Thyroid gland (tissue), 4 donors: ENCODE data around the gene NFATC2.

Experiments used
- POLR2A ChIP-seq, 2 donors: fragments of 450-650 bp; IDR thresholded peaks; one replicate each; pipeline ENCODE4 v1.6.1; 2017; ENCODE audit warnings: antibody characterized with exemption in 2 of 2, mild to moderate bottlenecking in 2 of 2, moderate library complexity in 1 of 2
- TF ChIP-seq, protein P1 (sequence below), 6 experiments: fragments of 200-600 bp in 3 of 6; fragments of 450-650 bp in 3 of 6; sonication (generic) in 3 of 6; IDR thresholded peaks; one replicate each; pipeline ENCODE4 v1.5.1; 2016 to 2019; ENCODE audit warnings: antibody characterized with exemption in 6 of 6, mild to moderate bottlenecking in 2 of 6, inconsistent platforms in 1 of 6, moderate library complexity in 1 of 6

DNA sequence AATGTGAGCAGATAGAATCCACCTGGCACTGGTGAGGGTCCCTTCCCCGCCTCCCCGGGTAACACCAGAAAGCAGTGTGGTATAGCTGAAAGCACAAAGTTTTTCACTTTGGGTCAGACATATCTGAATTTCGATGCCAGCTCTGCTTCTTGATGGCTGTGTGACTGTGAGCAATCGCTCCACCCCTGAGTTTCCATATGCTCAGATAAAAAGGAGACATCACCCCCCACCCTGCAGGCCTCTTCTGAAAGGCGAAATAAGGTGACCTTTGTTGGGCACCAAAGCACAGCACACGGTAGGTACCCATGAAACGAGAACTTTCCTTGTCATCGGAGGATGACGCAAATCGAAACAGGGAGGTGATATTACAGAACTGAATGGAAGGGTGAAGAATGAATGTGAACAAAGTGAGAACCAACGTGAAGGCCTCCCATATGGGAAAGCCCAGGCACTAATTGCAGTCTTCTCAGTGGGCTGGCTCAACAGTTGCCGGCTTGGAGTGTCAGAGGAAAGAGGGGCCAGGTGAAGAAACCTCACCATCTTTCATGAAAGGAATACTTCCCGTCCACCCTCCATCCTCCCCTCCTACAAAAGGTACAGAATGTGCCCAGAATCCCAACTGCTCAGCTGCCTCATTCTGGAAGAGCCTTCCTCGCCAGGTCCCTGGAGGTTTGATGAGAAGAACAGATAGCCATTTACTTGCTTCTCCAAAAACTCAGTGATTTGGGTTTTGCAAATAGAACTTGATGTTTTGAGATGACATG lies 61.8 kb downstream of the NFATC2 start:
- TF ChIP-seq, protein P1, sequence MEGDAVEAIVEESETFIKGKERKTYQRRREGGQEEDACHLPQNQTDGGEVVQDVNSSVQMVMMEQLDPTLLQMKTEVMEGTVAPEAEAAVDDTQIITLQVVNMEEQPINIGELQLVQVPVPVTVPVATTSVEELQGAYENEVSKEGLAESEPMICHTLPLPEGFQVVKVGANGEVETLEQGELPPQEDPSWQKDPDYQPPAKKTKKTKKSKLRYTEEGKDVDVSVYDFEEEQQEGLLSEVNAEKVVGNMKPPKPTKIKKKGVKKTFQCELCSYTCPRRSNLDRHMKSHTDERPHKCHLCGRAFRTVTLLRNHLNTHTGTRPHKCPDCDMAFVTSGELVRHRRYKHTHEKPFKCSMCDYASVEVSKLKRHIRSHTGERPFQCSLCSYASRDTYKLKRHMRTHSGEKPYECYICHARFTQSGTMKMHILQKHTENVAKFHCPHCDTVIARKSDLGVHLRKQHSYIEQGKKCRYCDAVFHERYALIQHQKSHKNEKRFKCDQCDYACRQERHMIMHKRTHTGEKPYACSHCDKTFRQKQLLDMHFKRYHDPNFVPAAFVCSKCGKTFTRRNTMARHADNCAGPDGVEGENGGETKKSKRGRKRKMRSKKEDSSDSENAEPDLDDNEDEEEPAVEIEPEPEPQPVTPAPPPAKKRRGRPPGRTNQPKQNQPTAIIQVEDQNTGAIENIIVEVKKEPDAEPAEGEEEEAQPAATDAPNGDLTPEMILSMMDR (IDR thresholded peaks at IDR 0.05): no peak
- TF ChIP-seq POLR2A (IDR thresholded peaks at IDR 0.05): no peak
